Mucosa of rectum (tissue), 2 donors: ENCODE results near the gene COA5.

ENCODE experiments used
- H3K27ac ChIP-seq, 2 donors: one replicate each; pipeline ENCODE4 v1.7.0; 2013; ENCODE audit warnings: inconsistent platforms in 2 of 2, low read depth in 2 of 2, low read length in 2 of 2
- H3K27me3 ChIP-seq, 2 donors: one replicate each; pipeline ENCODE4 v1.7.0; 2013; ENCODE audit warnings: low read length in 2 of 2; ENCODE audit not compliant: control insufficient read depth in 2 of 2, insufficient read depth in 2 of 2
- H3K36me3 ChIP-seq, 2 donors: one replicate each; pipeline ENCODE4 v1.7.0; 2013; ENCODE audit warnings: low read length in 2 of 2; ENCODE audit not compliant: control insufficient read depth in 2 of 2, insufficient read depth in 2 of 2
- H3K4me1 ChIP-seq, 2 donors: one replicate each; pipeline ENCODE4 v1.7.0; 2013; ENCODE audit warnings: low read length in 2 of 2, mild to moderate bottlenecking in 1 of 2; ENCODE audit not compliant: control insufficient read depth in 2 of 2, insufficient read depth in 2 of 2
- H3K4me3 ChIP-seq, 2 donors: one replicate each; pipeline ENCODE4 v1.7.0; 2013; ENCODE audit warnings: low read length in 2 of 2
- H3K9ac ChIP-seq, 2 donors: one replicate each; pipeline ENCODE4 v1.7.0; 2013; ENCODE audit warnings: low read length in 2 of 2, low read depth in 1 of 2, mild to moderate bottlenecking in 1 of 2
- H3K9me3 ChIP-seq, 2 donors: one replicate each; pipeline ENCODE4 v1.7.0; 2013; ENCODE audit warnings: low read length in 2 of 2; ENCODE audit not compliant: control insufficient read depth in 2 of 2
- donor health status: healthy.
- donor health status: Normal muscosa, but diverticular disease.

The COA5 gene, protein sequence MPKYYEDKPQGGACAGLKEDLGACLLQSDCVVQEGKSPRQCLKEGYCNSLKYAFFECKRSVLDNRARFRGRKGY

DNA sequence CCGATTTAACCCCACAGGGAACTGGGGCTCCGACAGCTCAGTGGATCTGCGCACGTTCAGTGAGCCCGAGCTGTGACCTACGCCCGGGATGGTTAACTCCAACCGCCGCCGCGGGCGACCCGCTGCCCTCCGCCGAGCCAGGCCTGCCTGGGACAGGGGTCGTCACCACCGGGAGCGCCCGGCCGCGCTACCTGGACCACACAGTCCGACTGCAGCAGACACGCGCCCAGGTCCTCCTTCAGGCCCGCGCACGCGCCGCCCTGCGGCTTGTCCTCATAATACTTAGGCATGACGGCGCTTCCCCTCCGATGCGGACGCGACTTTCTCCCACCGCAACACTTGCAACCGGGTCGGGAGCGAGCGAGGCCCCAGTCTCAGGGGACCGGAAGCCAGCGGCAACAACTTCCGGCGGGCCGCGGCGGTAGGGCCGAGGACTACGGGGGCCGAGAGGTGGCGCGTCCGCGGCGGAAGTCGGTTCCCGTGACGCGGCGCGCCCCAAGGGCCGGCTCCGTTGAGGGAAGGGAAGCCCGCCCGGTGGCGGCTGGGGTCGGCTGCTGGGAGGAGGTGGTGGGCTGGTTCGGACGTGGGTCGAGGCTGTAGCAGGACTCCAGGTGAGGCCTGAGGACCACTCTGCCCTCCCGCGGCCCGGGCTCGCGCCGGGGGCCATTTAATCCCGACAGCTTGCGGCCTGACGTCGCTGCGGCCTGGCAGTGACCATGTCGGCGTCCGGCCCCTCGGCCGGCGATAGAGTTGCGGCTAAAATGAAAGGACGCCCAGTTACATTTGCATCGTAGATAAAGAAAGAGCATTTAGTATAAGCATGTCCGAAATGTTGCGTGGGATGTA is at the start of gene COA5, which contains the start of gene UNC50:
COA5 (minus strand) TSS at position 397 of the 846 bp plus-strand sequence; CDS start at position 290, 107 bp downstream.
UNC50 (plus strand) TSS at position 474 of the 846 bp plus-strand sequence. CDS start 1,171 bp downstream, outside the sequence.
- H3K9me3 ChIP-seq: no peaks in the 10 kb centered on the region
- peaks cover 14 to 32% of the 10 kb centered on the region in 2 donors for H3K4me1 ChIP-seq
- peak within 1 kb of the TSS; percentile 93 to 97 for H3K9ac ChIP-seq
- H3K27me3 ChIP-seq: no peaks in the 10 kb centered on the region
- H3K4me3 ChIP-seq: peak within 1 kb of the TSS; percentile 92 to 93
- peaks cover 10 to 19% of the 10 kb centered on the region in 2 donors for H3K36me3 ChIP-seq
- peak within 1 kb of the TSS; percentile 91 to 94 for H3K27ac ChIP-seq

DNA sequence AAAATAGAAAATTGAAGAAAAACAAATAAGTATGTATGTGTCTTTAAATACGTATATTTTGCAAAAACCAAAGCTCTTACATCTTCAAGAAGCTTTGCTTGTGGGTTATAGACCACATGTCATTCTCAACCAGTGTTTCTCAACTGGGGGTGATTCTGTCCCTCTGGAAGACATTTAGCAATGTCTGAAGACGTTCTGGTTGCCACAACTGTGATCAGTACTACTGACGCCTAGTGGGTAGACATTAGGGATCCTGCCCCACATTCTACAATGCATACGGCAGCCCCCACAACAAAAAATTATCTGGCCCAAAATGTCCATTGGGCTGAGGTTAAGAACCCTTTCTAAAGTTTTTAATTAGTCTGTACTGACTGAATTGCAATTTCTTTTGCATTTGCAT is 48.5 kb upstream of the COA5 start:
- Histone ChIP-seq H3K4me1 (no peaks in the 10 kb centered on the region), H3K4me3 (no peak overlapping the region), H3K9me3 (no peaks in the 10 kb centered on the region), H3K36me3 (peaks cover 11 to 16% of the 10 kb centered on the region in 2 donors), H3K27ac (no peak overlapping the region), H3K27me3 (no peaks in the 10 kb centered on the region), H3K9ac (no peak overlapping the region)

DNA sequence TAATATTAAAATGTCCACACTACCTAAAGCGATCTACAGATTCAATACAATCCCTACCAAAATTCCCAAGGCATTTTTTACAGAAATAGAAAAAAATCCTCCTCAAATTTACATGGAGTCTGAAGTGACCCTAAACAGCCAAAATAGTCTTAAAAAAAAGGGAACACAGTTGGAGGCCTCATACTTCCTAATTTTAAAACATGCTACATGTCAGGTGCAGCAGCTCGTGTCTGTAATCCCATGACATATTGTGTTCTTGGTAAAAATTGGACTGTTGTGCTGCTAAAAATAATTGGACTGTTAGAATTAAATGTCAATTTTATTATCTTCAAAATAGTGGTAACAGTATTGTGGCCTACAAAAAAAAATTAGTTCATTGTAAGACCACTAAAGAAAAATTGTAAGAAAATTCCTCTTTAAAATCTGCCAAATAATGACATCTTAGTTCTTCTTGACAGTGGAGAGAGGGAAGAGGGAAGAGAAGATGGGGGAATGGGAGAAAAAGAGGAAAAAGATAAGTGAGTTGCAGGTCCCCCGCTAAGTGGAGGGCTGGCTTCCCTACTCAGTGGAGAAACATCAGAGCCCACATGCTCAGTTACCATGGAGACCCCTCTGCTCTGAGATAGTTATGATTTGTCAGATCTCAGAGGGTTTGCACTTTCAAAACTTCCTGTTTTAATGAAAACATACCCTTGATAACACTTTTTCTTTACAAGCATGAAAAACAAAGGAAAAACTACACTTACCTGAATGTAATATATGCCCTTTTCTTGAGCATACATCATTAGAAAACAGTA is 46.6 kb upstream of the COA5 start:
- H3K27me3 ChIP-seq: no peaks in the 10 kb centered on the region
- no peak overlapping the region for H3K4me3 ChIP-seq
- H3K36me3 ChIP-seq: peaks cover 4 to 6% of the 10 kb centered on the region in 2 donors
- no peaks in the 10 kb centered on the region for H3K9me3 ChIP-seq
- H3K27ac ChIP-seq: no peak overlapping the region
- H3K9ac ChIP-seq: no peak overlapping the region
- H3K4me1 ChIP-seq: peaks cover 0 to 2% of the 10 kb centered on the region in 2 donors

DNA sequence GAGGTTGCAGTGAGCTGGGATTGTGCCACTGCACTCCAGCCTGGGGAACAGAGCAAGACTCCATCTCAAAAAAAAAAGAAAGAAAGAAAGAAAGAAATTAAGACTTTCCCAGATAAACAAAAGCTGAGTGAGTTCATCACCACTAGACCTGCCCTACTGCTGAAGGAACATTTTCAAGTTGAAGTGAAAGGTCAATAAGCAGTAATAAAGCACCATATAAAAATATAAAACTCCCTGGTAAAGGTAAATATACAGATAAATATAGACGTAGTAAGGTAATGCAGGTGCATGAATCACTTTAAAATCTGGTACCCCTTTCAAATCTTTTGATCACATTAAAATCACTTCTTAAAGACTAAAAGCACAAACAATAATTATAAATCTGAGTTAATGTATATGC is 42.7 kb upstream of the COA5 start:
- Histone ChIP-seq H3K9me3 (no peaks in the 10 kb centered on the region), H3K4me3 (no peak overlapping the region), H3K27me3 (no peaks in the 10 kb centered on the region), H3K36me3 (peaks cover 8 to 17% of the 10 kb centered on the region in 2 donors), H3K4me1 (peaks cover 0 to 6% of the 10 kb centered on the region in 2 donors), H3K9ac (no peak overlapping the region), H3K27ac (peak overlapping the region in 1 of 2 donors; percentile 23)

DNA sequence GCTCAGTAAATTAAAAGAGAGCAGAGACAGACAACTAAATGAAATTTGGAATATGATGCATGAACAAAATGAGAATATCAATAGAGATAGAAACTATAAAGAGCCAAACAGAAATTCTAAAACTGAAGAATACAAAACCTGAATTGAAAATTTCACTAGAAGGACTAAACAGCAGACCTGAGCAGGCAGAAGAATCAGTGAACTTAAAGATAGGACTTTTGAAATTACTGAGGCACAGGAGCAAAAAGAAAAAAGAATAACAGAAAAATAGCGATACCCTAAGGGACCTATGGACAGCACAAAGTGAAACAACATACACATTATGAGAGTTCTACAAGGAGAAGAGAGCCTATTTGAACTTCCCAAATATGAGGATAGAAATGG is 41.7 kb upstream of the COA5 start:
- Histone ChIP-seq H3K27ac (no peak overlapping the region), H3K9me3 (no peaks in the 10 kb centered on the region), H3K36me3 (peaks cover 8 to 18% of the 10 kb centered on the region in 2 donors), H3K9ac (no peak overlapping the region), H3K4me1 (peaks cover 0 to 6% of the 10 kb centered on the region in 2 donors), H3K4me3 (no peak overlapping the region), H3K27me3 (no peaks in the 10 kb centered on the region)

DNA sequence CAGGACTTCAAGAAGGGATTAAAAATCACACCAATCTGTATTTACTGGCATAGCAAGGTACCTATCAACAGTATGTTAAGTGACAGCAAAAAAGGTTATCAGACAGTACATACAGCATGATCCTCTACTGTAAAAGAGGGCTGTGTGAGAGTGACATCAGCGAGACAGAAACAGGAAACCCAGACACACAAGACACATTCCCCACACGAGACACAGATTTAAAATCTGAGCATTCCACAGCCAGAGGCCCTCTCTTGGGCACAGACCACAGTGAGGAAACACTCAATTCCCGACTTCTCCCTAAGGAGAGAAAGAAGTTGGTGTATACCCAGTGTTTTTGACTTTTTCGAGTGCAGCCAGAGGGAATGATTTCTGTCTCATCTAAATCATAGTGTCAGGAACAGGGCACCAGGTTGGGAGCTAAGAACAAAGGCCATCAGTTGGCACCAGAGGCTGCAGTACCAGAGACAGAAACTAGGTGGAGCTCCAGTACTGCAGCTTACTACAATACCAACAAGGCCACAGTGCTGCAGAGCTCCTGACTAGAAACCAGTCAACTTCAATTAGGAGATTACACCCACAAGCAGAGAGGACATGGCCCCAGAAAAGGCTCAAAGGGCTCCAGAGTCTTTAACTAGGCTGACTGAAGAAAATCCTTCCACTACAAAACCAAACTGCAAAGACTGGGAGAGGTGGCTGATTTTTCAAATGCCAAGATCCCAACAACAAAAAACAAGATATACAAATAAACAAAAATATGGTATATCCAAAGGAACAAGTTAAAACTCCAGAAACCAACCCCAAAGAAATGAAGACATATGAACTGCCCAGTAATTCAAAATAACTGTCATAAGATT is 41.1 kb upstream of the COA5 start:
- H3K4me3 ChIP-seq: no peak overlapping the region
- H3K9me3 ChIP-seq: no peaks in the 10 kb centered on the region
- H3K36me3 ChIP-seq: peaks cover 8 to 21% of the 10 kb centered on the region in 2 donors
- H3K27ac ChIP-seq: no peak overlapping the region
- H3K4me1 ChIP-seq: peaks cover 0 to 6% of the 10 kb centered on the region in 2 donors
- H3K9ac ChIP-seq: peak overlapping the region in 1 of 2 donors; percentile 40
- H3K27me3 ChIP-seq: no peaks in the 10 kb centered on the region

DNA sequence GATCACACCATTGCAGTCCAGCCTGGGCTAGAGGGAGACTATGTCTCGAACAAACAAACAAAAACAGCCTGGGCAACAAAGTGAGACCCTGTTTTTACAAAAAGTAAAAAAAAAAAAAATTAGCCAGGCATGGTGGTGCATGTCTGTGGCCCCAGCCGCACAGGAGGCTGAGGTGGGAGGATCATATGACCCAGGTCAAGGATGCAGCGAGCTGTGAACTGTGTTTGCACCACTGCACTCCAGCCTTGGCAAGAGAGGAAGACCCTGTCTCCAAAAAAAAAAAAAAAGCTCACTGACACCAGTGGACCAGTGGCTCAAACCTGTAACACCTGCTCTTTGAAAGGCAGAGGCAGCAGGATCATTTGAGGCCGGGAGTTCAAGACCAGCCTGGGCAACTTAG is 40.1 kb upstream of the COA5 start:
- no peak overlapping the region for H3K27ac ChIP-seq

DNA sequence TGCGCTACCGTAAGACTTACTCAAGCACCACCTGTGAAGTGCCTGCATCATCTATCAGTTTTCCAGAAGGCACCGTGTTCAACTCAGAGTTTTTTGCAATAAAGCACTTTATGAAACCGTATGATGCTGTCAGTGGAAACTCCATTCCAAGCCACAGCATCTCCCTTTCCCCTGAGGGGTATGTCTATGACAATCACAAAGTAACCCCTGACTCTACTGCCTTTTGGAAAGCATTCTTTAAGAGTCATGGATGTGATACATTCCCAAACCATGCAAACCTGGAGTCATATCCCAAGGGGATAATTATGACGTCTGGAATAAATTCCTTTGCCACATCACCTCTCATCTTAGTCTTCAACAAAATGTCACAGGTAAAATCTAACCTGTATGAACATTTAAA is 39.3 kb upstream of the COA5 start:
- Histone ChIP-seq H3K9me3 (no peaks in the 10 kb centered on the region), H3K4me1 (peaks cover 0 to 6% of the 10 kb centered on the region in 2 donors), H3K27ac (no peak overlapping the region), H3K9ac (no peak overlapping the region), H3K36me3 (peaks cover 10 to 29% of the 10 kb centered on the region in 2 donors), H3K27me3 (no peaks in the 10 kb centered on the region), H3K4me3 (no peak overlapping the region)

More for the DNA sequence above, 40.1 kb upstream of the COA5 start:
- no peak overlapping the region for H3K4me3 ChIP-seq
- no peaks in the 10 kb centered on the region for H3K9me3 ChIP-seq
- no peaks in the 10 kb centered on the region for H3K27me3 ChIP-seq
- H3K9ac ChIP-seq: no peak overlapping the region
- H3K4me1 ChIP-seq: peaks cover 0 to 6% of the 10 kb centered on the region in 2 donors
- peaks cover 8 to 22% of the 10 kb centered on the region in 2 donors for H3K36me3 ChIP-seq

DNA sequence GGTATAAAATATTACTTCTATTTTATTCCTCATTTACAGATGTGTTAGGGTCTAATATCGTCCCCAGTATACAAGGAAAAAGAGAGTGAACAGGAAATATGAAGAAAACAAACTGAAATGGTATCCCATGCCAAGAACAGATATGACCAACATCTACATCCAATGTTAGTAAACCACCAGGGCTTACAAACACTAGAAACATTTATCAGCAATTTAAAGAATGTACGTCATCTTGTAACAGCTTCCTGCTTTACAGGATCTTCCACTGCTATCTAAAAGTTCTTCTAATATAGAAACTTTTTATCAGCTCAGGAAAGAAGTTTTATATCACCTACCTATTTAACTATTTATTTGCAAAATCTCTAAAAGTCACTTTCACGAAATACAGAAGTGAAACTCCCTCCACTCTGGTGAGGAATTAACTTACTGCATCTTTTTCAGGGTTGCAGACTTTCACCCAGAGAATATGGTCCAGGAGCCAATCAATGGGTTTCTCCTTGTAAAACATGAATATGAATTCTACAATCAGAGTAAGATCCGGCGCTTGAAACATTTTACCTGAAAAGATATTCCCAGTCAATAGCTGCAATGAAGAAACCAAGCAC is 35.3 kb upstream of the COA5 start:
- H3K36me3 ChIP-seq: peaks cover 19 to 41% of the 10 kb centered on the region in 2 donors
- no peak overlapping the region for H3K27ac ChIP-seq

More for the DNA sequence above, 35.3 kb upstream of the COA5 start:
- no peak overlapping the region for H3K9ac ChIP-seq
- H3K27me3 ChIP-seq: no peaks in the 10 kb centered on the region
- no peaks in the 10 kb centered on the region for H3K4me1 ChIP-seq
- H3K4me3 ChIP-seq: no peak overlapping the region
- no peaks in the 10 kb centered on the region for H3K9me3 ChIP-seq
